Kidney glomerular epithelial cell (primary cell): Measurements from ENCODE around the gene SLC46A3.
"Not testable (repeated sequence)": the region's sequence is repeated elsewhere in the genome, so short reads cannot be mapped to it uniquely, and the experiment has no call there.

Experiments
- DNase-seq: peaks from one replicate; lab custom pipeline; 2025; lab: John Stamatoyannopoulos, UW

The SLC46A3 gene

GRCh38 chr13:28683169-28683568 is 35.6 kb downstream of the SLC46A3 start:
- not testable (repeated sequence) for DNase-seq

GRCh38 chr13:28680541-28680940 is 38.2 kb downstream of the SLC46A3 start:
- DNase-seq = no peak

GRCh38 chr13:28679628-28680027 is 39.1 kb downstream of the SLC46A3 start:
- DNase-seq = peak; percentile 4

- DNase-seq = no peak
These were observed 40.0 kb downstream of the SLC46A3 start for GRCh38 chr13:28678809-28679208.

- no peak for DNase-seq
These were observed 47.5 kb downstream of the SLC46A3 start for GRCh38 chr13:28671126-28671792.

GRCh38 chr13:28666897-28667488 is 51.8 kb downstream of the SLC46A3 start:
- DNase-seq = no peak

- DNase-seq = no peak
These were observed 59.2 kb downstream of the SLC46A3 start for GRCh38 chr13:28659621-28659970.

- peak; percentile 62 for DNase-seq
These were observed 59.8 kb downstream of the SLC46A3 start, which contains the start of gene POMP for GRCh38 chr13:28658796-28659620. TSS of gene POMP (plus strand) at chr13:28659130. CDS start at chr13:28659185, 55 bp downstream.

- no peak for DNase-seq
These were observed 60.3 kb downstream of the SLC46A3 start for GRCh38 chr13:28658539-28658795.

GRCh38 chr13:28657784-28658538 is 60.8 kb downstream of the SLC46A3 start:
- DNase-seq = no peak

GRCh38 chr13:28655561-28655960 is 63.2 kb downstream of the SLC46A3 start:
- DNase-seq = no peak

GRCh38 chr13:28654276-28654675 is 64.5 kb downstream of the SLC46A3 start:
- DNase-seq = no peak

GRCh38 chr13:28653111-28653510 is 65.7 kb downstream of the SLC46A3 start:
- no peak for DNase-seq

GRCh38 chr13:28651810-28652401 is 66.9 kb downstream of the SLC46A3 start:
- no peak for DNase-seq

GRCh38 chr13:28650284-28650683 is 68.5 kb downstream of the SLC46A3 start:
- no peak for DNase-seq
